Islet precursor cell (in vitro differentiated cells): ENCODE measurements around the gene TNNC2.
A peak's percentile ranks its signal among the peaks of the same experiment; 100 is the strongest.

Source experiments
- DNase-seq: peaks from one replicate; pipeline ENCODE4 v3.0.0-alpha.2; 2018

Gene TNNC2

DNA sequence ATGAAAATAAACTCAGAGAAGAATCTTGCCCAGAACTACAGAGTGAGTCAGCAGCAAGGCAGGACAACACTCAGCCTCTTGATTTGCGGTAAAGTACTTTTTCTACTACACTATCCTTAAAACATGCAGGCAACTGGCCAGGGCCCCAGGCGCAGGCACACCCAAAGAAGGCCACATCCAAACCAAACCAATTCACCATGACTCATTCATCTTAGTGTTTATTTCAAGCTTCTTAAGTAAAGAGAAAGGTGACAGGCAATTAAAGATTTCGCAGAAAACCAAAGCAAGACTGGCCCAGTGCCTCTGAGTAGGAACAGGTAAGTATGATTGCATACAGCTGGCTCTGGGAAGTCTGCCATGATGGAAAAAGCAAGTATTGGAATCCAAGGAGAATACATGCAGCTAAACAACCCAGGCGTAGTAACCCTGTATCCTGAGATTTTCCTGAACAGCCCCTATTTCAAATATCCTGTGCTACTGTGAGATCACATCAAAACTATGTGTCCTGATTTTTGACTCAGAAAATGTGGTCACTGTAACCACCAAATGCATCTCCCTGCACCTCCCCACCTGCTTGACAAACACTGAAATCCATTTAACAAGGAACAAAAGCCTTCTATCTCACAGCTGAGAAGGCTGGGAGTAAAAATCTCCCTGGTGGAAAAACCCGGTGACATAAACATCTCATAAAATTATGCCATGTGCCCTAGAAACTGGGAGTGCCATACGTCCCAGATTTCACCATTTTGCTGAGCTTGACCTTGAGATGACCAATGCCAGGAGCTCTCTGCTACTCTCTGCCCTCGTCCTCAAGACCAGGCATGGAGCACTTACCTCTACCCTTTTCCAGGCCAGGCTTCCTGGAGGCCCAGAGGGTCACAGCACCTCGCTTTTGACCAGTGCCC lies 47.8 kb downstream of the TNNC2 start:
- peak; percentile 87 for DNase-seq

DNA sequence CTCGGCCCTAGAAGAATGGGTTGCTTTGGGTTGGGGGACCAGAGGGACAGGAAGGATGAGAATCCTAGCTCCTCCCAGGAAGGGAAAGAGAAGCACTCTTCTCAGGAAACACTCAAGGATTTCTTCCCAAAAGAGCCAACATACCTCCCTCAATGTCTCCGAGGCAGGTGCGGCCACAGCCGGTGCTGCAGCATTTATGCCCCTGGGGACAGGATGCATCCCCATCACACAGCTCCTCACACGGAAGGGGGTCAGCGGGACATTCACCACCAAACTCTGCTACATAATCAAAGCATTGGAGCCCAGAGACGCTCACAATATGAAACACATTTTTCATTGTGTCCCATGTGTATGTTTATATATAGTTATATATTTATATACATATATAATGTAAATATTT lies 50.2 kb downstream of the TNNC2 start:
- DNase-seq = no peak

DNA sequence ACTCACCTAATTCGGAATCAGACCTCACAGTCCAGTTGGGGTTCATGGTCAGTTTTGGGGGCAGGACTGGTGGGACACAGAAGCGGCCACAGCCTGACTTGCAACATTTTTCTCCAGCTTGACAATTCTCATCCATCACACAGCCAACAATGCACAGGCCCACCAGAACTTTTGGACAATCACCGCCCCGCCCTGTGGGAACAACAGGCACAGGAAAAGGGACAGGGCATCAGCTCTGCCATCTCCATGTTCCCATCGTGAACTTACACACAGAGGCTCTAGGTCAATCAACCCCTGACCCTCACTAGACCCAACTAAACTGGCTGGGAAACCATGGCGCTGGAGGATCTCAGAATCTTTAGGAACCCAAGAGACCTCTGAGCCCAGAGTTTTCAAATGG lies 51.7 kb downstream of the TNNC2 start:
- no peak for DNase-seq

DNA sequence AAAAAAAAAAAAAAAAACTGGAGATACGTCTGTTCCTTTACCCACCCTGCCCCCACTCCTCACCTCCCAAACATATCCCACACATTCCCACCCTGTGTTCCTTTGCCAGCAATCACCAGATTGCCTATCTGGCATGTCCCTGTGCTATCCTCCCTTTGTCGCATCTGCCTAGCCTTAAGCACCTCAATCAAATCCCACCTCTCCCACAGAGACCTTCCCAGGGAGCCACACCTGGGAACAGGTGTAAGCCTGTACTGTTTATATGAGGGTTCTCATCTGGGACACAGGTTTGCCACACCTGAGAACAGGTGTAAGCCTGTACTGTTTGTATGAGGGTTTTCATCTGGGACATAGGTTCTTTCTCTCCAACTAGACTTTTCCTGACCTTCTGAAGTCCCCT lies 52.2 kb downstream of the TNNC2 start:
- no peak for DNase-seq
